Measurements from ENCODE around the gene RGS17.

GRCh38 chr6:152959333-152959732 lies 171.7 kb downstream of the RGS17 start:
- TF ChIP-seq CTCF (IDR thresholded peaks at IDR 0.05; ENCODE audit: low read depth, low read length) (no peak), EZH2phosphoT487 (IDR thresholded peaks at IDR 0.05; ENCODE audit: low read depth) (no peak)
